Ramos (cell line): ENCODE results near the gene CHGA.

Experiments
- in situ Hi-C: fragments of 300-500 bp; cut with MboI; formaldehyde crosslinking; loops from one replicate; pipeline ENCODE4 v1.14.3; 2022; ENCODE audit warnings: low sequenced_read_pairs; ENCODE audit not compliant: unreplicated experiment

CHGA gene

DNA sequence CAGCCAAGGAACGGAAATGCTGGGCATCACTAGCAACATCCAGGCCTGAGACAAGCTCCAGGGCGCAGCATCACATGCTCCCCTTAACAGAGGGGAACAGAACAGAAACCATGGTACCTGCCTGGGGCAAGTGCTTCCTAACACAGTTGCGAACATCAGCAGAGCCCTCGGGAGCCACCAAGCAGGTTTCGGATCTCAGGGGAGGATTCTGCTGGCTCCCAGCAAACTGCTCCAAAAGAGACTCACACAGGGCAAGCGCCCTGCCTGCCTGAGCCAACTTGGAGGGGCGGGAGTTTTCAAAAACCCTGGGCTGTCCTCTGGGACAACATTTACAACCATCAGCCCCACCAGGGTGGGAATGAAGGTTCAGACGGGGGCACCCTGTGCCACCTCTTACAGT is 19.6 kb downstream of the CHGA start:
- in situ Hi-C loops: no loop called here

DNA sequence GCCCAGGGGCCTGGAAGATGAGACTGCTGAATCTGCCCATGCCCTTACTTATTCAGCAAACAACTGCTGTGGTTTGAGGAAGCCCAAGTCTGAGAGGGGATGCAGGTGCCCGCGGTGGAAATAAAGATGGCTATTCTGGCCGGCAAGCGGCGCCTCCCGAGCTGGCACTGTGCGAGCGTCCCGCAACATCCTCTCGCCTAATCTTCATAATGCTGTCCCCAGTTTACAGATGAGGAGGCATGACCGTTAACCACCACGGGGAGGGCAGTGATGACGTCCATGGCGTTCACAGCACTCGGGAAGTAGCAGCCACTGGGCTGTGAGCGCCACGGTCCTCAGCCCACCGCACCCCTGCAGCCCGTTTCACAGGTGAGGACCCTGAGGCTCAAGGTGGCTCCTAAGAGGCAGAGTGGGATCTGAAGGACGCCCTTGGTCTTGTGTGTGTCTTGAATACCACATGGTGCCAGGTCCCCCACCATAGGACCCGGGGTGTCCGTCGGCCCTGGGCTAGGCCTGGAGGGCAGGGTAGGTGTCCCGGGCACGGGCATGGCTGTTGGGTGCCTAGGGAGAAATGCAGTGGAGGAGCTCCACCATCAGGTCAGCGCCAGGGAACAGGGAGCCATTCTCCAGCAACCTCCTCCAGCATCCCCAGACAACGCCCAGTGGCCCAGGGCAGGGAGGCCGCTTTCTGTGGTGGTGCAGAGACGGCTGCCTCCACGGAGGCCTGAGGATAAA is 20.2 kb downstream of the CHGA start:
- in situ Hi-C loops: no loop called here

DNA sequence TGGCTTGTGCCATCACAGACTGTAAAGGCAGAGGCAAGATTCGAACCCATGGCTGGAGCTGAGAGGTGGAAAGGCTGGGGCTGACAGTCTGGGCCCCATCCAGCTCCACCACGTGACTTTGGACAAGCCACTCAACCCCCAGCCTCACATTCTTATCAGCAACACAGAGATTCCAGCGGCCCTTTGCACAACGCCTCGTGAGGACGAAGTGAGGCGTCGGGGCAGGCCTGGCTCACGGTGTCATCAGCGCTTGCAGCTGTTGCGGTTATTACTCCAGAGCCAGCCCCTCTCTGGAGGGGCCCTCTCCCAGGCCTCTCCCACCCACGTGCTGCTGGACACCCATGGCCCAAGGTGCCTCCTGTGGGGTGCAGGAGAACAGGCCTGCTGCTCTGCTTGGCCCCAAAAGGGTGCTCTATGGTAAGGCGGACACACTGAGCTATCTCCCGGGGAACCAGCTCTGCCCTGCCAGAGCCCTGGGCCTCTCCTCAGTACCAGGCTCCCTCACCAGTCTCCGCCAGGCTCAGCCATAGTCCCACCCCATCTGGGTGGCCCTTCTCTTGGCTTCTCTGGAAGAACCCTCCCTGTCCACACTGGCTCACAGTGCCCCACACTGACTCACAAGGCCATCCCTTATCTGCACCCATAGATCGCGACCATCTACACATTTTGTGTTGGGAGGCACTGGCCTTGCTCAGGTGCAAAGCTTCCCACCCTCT is 21.1 kb downstream of the CHGA start:
- in situ Hi-C loops: no loop called here

DNA sequence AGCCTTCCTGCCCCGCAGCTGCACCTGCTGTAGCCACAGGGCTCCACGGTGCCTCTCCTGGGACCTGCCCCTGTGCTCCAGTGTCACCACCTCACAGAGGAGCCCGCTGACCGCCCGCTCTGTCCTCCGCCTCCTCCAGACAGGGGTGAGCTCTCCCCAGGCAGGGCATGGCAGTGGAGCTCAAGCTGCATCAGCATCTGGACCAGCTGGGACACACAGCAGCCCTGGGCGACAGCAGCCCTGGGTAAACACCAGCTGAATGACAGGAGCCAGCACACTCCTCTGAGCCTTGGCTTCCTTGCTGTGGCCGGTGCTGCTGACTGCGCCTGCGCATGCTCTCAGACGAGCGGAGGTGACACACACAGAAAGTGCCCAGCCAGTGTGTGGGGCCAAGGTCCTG is 22.0 kb downstream of the CHGA start:
- in situ Hi-C loops: no loop called here

- in situ Hi-C loops: no loop called here
Observed at GRCh38 chr14:92945544-92945943, 22.6 kb downstream of the CHGA start.

GRCh38 chr14:92945959-92946846 is 23.3 kb downstream of the CHGA start:
- in situ Hi-C loops: no loop called here

GRCh38 chr14:92946847-92947545 is 24.0 kb downstream of the CHGA start:
- in situ Hi-C loops: no loop called here

DNA sequence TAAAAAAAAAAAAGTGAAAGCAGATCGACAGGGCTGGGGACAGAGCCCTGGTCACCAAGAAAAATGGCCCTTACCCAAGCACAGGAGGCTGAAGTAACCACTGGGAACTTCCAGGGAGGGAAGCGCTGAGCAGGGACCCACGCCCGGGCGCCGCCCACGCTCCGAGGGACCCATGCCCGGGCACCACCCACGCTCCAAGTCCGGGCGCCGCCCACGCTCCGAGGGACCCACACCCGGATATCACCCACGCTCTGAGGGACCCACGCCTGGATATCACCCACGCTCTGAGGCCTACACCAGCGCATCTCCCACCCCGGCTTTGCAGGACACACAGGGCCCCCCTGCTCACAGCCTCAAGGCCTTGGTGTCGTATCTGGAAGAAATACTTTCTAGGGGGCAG is 25.7 kb downstream of the CHGA start:
- in situ Hi-C loops: no loop called here

- in situ Hi-C loops: loop anchor here (5.0 kb wide), 1 partner anchor 188 kb away; no protein-coding TSS in a partner anchor
Observed at GRCh38 chr14:92949496-92950192, 26.7 kb downstream of the CHGA start.

DNA sequence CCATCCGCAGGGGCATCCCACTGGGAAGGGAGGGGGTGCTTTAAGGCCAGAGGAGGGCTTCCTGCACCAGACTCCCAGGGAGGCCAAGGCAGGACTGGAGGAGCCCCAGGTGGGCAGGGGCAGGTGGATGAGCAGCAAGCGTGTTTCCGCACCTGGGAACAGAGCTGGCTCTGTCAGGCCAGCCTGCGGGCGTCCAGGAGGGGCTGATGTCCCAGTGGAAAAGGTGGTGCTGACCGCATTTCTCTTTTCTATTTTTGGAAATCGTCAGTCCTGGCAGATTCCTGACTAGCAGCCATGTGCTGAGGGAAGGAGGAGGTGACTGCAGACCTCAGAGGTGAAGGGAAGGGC is 27.2 kb downstream of the CHGA start:
- in situ Hi-C loops: loop anchor here (5.0 kb wide), 1 partner anchor 187 kb away; no protein-coding TSS in a partner anchor

DNA sequence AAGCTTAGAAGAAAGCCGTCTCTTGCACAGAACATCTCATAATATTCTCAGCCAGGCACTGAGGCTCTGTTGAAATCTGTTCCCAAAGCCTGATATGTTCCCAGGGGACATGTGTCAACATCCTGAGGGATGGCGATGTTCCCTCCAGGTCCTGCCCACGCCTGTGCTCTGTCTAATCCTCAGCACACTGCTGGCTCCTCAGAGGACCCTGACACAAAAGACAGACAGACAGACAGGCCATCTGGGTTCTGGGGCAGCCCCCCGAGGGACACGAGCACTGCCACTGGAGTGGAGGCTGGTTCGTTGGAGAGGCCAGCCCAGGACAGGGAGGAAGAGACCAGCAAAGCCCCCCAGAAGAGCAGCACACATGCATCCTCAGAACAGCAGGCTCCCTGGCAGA is 27.8 kb downstream of the CHGA start:
- in situ Hi-C loops: loop anchor here (5.0 kb wide), 1 partner anchor 187 kb away; no protein-coding TSS in a partner anchor

- in situ Hi-C loops: loop anchor here (5.0 kb wide), 1 partner anchor 186 kb away; no protein-coding TSS in a partner anchor
Observed at GRCh38 chr14:92951261-92951660, 28.3 kb downstream of the CHGA start.

GRCh38 chr14:92951912-92952471 is 29.0 kb downstream of the CHGA start:
- in situ Hi-C loops: loop anchor here (5.0 kb wide), 1 partner anchor 185 kb away; no protein-coding TSS in a partner anchor

GRCh38 chr14:92952481-92953298 is 29.7 kb downstream of the CHGA start:
- in situ Hi-C loops: loop anchor here (5.0 kb wide), 1 partner anchor 185 kb away; no protein-coding TSS in a partner anchor

DNA sequence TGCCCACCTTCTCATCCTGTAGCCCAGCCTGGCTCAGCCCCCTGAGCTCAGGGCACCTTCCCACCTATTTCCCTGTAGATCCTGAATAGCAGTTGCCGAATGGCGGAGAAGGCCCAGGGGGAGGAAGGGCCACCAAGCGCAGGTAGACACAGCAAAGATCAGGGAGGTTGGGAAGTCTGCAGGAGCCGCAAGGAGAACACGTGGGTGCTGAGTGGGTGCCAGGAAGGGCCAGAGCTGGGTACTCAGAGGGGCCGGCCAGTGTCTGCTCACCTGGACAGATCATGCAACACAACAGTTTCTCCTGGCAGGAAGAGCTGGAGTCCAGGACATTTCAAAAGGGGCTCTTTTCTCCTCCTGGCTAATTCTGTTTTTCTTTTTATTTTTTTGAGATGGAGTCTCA is 30.6 kb downstream of the CHGA start:
- in situ Hi-C loops: loop anchor here (5.0 kb wide), 1 partner anchor 184 kb away; no protein-coding TSS in a partner anchor

DNA sequence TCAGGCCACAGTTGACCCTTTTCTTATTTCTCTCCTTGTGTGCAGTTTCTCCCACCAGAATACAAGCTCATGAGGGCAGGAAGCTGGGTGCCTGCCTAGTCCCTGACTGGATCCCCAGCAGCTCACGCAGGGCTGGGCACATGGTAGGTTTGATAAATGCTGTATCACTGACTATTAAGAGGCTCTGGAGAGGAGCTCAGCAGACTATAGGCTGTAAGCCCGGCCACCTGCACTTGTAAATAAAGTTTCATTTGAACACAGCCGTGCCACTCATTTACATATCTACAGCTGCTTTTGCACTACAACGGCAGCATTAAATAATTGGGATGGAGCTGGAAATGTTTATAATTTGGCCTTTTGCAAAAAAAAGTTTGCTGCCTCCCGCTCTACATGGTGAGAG is 32.0 kb downstream of the CHGA start:
- in situ Hi-C loops: loop anchor here (5.0 kb wide), 1 partner anchor 182 kb away; no protein-coding TSS in a partner anchor

- in situ Hi-C loops: no loop called here
Observed at GRCh38 chr14:92955381-92955780, 32.4 kb downstream of the CHGA start.

- in situ Hi-C loops: no loop called here
Observed at GRCh38 chr14:92956961-92957360, 34.0 kb downstream of the CHGA start.
